NB4 (cell line): ENCODE measurements around the gene CEP68.

Experiments
- CTCF ChIP-seq: IDR thresholded peaks from one replicate; pipeline ENCODE4 v1.5.1; 2012; ENCODE audit warnings: low read depth, low read length
- POLR2A ChIP-seq: IDR thresholded peaks from 2 replicates; pipeline ENCODE4 v1.6.1; 2011; ENCODE audit warnings: mild to moderate bottlenecking; ENCODE audit not compliant: insufficient read length; ENCODE audit errors: extremely low read depth

GRCh38 chr2:65133626-65134025, 77.4 kb downstream of the CEP68 start:
- TF ChIP-seq CTCF, result no peak
- no peak for TF ChIP-seq POLR2A
